Stromal cell of bone marrow (primary cell): ENCODE data around the gene KNDC1.
"Not testable (repeated sequence)": the region's sequence is repeated elsewhere in the genome, so short reads cannot be mapped to it uniquely, and the experiment has no call there.

Experiments
- DNase-seq: peaks from one replicate; pipeline ENCODE4 v3.0.0-alpha.2; 2012; ENCODE audit warnings: low read depth

Gene KNDC1

DNA sequence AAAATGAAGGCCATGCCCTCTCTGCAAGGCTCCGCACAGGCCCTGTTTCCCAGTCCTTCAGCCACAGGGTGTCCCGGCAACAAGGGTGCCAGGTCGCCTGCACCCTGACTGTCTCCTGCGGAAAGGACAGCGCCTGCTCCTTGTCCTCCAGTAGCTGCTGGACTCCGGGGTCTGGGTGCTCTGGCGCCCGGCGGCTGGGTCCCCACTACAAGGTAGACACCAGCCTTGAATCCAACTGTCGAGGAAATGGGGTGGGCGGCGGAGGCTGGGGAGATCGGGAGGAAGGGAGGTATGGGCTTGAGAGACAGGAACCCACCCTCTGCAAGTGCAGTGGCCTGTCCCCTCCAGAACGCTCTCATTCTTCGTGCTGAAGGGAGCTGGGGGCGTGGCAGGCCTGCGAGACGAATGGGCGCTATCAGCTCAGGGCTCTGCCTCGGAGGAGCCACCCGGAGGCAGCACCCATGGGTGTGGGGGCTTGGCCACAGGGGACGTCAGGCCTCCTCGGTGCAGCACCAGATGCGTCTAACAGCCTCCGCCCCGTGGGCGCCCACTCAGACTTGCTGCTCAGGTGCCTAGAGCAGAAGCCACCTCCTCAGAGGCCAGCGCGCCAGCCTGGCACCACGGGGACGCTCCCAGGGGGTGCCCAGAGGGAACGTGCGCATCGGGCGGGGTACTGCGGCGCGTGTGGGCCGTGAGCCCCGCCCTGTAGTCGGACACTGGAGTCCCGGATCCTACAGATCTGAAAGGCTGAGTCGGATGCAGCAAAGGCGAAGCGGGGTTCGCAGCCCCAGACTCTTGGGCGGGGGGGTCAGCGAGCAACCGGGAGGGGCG lies 101.1 kb downstream of the KNDC1 start:
- DNase-seq: no peak

DNA sequence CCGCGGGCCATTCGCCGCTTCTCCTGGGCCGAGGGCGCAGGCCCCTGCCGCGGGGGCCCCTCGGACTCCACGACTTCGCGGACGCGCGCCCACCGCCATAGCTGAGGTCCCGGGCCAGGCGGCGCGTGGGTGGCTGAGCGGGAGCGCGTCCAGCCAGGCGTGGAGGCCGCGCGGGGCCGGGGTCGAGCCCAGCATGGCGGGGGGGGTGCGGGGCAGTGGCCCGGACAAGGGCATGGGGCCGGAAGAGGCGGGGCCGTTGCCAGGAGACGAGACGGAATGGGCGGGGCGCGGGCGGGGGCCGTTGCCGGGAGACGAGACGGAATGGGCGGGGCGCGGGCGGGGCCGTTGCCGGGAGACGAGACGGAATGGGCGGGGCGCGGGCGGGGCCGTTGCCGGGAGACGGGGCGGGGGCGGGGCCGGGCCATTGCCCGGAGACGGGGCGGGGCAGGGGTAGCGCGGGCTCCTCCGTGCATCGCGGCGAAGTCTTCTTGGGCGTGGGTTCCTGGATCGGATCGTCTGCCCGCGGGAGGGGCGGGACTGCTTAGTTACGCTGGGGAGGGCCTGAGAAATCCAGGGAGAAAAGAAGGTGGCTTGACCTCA lies 101.8 kb downstream of the KNDC1 start:
- no peak for DNase-seq

DNA sequence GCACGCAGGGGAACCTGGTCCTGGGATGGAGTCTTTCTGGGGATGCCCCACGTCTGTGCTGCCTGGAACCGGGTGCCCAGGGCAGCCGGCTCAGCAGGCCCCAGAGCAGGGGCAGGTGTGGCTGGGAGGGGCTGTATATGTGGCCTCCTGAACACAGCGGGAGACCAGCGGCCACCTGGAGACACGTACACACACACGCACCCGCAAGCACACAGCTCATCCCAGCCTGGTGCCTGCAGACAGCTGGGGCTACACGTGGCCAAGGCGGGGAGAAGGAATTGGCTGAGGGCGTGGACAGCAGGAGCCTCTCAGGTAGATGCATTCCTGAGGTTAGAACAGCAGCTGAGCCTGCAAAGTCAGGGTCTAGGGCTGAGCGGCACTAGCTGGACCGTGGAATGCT lies 102.7 kb downstream of the KNDC1 start:
- DNase-seq: no peak

DNA sequence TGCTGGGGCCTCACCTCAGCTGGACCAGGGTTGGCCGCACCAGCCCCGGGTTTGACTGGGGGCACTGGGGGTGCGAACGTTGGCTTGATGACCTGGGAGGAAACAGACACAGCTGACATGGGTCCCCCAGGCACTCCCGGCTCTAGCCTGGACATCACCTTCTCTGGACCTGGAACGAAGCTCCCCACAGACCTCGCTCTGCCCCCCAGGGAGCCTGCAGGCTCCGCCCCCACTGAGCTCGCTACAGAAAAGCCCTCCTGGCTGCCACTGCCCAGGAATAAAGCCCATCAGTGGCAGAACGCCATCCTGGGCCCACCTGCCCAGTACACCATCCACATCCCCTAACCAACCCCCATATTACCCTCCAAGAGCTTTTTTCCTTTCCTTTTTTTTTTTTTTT lies 103.7 kb downstream of the KNDC1 start:
- no peak for DNase-seq

DNA sequence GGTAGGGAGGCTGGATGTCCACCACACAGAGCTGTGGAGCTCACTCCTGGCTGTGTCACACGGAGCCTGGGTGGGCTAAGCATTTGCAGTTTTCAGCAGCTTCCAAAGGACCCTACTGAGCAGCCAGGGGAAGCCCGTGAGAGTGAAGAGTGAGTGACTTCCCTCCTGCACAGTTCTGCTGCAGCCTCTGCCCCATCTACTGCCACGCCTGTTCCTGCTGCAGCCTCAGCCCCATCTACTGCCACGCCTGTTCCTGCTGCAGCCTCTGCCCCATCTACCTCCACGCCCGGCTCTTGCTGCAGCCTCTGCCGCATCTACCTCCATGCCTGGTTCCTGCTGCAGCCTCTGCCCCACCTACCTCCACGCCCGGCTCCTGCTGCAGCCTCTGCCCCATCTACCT lies 104.4 kb downstream of the KNDC1 start:
- DNase-seq: no peak

DNA sequence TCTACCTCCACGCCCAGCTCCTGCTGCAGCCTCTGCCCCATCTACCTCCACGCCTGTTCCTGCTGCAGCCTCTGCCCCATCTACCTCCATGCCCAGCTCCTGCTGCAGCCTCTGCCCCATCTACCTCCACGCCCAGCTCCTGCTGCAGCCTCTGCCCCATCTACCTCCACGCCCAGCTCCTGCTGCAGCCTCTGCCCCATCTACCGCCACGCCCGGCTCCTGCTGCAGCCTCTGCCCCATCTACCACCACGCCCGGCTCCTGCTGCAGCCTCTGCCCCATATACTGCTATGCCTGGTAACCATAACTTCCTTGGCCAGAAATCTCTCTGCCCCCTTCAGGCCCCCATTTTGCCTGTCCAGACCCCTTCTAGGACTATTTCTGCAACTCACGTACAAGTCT lies 105.0 kb downstream of the KNDC1 start:
- not testable (repeated sequence) for DNase-seq

DNA sequence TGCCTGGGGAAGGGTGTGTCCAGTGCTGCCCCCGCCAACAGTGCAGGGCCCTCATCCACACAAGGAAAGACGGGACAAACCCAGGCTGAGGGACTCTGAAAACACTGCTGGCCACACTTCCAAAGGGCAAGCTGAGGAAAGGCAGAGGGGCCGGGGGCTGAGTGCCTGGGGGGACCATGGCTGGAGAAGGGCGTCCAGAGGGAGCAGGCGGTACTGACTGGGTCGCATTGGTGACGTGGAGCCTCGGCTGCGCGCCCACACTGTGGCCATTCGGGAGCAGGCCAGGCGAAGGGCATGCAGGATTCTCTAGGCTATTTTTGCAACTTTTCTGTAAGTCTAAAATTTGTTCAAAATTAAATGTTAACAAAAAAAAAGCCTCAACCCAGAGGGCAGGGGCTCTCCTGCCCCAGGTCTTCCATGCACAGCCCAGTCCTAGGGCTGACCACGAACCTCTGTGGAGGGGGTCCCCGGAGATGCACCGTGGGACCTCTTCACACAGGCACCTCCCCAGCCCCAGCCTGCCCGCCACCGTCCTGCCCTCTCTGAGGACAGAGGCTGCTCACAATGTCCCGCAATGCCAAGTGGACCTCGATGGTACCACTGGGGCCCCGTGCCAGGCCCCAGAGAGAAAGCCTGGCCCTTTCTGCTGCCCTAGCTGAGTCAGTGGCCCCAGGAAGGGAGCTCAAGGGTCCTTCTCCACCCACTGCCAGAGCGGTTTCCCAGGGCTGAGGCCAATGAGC lies 106.2 kb downstream of the KNDC1 start:
- DNase-seq: no peak

- DNase-seq: no peak
These were observed 107.3 kb downstream of the KNDC1 start for GRCh38 chr10:133267293-133267692.

GRCh38 chr10:133267829-133268228 lies 107.8 kb downstream of the KNDC1 start:
- no peak for DNase-seq

- DNase-seq: no peak
These were observed 108.5 kb downstream of the KNDC1 start for GRCh38 chr10:133268532-133268931.

DNA sequence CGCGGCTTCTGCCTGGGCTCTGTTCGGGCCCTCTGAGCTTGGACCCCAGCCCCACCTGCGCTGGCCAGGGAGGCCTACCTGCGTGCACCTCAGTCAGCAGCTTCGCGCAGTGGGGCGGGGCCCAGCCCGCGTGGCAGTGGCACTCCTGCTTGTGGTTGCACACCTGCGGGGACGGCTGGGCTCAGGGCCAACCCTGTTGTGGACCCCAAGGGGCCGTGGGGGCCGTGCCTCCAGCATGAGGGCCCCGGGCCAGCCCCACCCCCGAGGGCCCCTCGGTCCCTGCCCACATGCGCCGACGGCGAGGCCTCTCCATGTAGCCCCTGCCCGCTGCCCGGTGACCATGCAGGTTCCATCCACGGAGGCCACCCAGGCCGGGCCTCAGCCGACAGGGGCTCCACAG lies 109.3 kb downstream of the KNDC1 start:
- no peak for DNase-seq

GRCh38 chr10:133270204-133270603 lies 110.2 kb downstream of the KNDC1 start:
- no peak for DNase-seq

- DNase-seq: no peak
These were observed 110.8 kb downstream of the KNDC1 start for GRCh38 chr10:133270773-133271297.

DNA sequence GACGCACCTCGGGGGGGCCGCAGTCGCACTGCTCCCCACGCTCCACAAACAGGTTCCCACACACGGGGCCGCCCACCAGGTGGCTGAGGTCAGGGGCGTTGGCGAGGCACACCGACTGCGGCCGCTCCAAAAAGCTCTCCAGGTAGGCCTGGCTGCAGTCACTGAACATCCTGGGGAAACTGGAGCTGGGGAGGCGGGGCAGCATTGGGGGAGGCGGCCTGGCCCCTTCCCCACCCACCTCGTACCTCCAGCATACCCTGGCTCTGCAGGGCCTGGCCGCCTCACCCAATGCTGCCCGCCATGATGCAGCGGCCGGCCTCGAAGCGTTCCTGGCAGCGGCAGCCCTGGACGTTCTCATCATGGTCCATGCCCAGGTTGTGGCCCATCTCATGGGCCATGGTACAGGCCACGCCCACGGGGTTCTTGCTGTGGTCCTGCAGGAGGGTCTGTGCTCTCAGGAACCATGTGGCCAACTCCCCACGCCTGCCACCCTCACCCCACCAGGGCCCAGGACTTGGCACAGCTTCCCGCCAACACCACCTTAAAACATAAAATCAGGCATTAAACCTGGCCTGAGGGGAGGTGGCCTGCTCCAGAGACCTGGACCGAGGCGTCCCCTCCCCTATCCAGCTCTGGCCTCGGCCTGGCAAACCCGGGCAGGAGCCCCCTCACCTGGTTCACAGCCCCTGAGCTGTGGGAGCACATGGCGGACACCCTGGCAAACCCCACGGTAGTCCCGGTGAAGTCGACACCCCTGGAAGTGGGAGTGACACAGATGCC lies 111.7 kb downstream of the KNDC1 start:
- no peak for DNase-seq

- no peak for DNase-seq
These were observed 112.4 kb downstream of the KNDC1 start for GRCh38 chr10:133272301-133272963.

GRCh38 chr10:133272964-133273420 lies 113.0 kb downstream of the KNDC1 start:
- DNase-seq: no peak

DNA sequence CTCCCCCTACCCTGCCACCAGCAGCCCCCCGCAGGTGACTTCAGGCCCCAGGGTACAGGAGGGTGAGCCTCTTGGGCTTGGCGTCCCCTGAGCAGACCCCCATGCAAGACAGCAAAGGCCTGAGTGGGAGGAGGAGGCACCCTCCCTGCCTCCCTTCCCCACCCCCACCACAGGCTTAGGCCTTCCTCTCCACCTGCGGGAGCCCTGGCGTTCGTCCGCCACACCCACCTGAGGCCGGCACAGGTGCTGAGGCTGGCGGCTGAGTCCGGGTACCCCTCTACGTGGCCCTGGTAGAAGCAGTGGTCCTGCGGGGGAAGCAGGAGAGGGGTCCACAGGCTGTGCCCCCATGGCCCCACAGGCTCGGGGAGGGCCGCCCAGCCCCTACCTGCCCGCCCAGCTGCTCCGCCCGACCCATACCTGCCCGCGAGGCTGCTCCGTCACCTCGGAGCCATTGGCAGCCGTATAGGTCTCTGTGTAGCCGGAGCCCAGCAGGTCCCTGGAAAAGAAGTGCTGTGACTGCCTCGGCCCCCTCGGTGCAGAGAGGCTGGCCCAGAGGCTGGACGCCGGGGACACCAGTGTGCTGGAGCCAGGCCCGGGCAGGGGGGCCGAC lies 113.6 kb downstream of the KNDC1 start:
- no peak for DNase-seq

DNA sequence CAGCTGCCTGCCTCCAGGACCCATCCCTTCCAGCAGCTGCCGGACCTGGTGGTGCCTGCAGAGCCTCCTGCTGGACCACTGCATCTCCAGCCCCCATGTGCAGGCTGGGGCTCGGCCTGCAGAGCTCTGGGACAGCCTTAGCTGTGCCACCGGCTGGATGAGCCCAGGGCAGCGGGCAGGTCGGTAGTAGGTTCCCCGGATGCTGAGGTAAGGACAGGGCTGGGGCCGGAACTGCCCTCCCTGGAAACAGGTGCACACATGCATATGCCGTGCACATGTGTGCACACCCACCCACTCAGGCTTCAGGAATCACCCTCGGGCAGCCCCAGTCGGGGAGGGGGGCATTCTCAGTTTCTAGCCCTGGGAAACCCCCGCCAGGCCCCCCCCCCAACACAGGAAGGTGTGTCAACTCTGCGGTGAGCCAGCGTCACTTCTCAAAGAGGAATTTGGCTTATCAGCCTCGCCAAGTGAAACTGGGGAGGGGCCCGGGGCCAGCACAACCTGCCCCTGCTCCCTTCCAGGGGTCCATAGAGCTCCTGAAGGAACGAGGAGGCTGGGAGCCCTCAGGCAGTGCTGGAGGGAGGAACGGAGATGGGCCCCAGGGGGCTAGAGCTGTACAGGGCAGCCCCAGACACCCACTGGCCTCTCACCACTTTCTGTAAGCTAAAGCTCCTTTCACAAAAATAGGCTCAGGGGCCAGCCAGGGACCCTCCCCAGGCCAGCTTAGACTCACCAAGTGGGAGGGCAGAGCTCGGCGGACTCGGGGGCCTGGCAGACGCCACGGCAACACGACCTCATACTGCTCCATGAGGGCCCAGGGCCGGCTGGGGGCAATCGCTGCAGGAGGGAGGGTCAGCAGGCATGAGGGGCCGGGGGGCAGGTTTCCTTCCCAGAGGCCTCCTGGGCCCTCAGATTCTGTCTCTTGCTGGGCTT lies 115.0 kb downstream of the KNDC1 start:
- DNase-seq: no peak

DNA sequence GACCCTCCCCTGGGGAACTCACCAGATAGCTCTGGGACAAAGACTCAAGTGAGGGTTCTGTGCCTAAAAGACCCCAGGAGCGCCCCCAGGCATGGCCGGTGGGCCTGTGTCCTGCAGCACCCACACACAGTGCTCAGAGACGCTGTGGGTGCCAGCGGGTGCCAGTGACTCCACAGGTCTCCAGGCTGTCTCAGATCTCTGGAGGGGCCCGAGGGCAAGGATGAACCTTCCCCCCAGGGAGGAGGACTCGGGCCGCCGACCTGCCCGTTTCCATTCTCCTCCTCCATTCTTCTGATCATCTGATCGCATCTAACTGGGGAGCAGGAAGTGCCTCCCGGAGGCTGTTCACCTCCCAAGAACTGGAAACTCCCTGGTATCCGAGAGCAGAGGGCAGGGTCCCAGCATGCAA lies 115.7 kb downstream of the KNDC1 start:
- DNase-seq: no peak
